ENCODE results near the gene RGS19. TPM values are rescaled to one million over a fixed set of nuclear protein-coding genes. Genes with fewer than 3 reads are reported as not detected.

Gene RGS19
- polyA plus RNA-seq, 1 of the 3 experiments (the other 2 are of a cell fraction): 20.5 TPM

DNA sequence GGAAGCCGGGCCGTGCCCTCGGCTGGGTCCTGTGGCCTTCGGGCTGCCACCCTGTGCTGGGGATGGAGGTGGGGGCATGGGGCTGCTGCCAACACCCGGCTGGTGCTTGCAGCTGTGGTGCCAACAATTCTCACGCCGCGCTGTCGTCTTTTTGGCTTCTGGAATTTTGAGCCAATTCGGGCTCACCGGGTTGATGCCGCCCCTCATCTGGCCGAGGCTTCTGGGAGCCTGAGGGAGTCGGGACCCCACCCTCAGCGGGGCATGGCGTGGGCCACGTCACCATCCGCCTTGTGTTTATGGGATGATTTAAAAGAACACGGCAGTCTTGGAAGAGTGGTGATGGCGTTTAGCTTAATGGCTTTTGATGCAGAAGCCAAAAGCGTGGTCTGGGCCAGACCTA lies 36.7 kb upstream of the RGS19 start:
- H3K4me2 ChIP-seq: no peak overlapping the region
- H3K4me1 ChIP-seq (ENCODE audit: control insufficient read depth in 1 of 2, insufficient read depth in 2 of 2, low read depth in 1 of 2, low read length in 1 of 2): peaks cover 0 to 14% of the 10 kb centered on the region in 2 experiments; a peak in 1 of 4 replicates
- H3K9me3 ChIP-seq: no peaks in the 10 kb centered on the region
- 77% methylated on average over 12 of the region's 21 CpGs for WGBS (ENCODE audit: low lambda C conversion rate)
- CTCF ChIA-PET: interaction anchor here (0.7 to 15.6 kb wide), 8 partner anchors 9 to 78 kb away, joined by 3 to 252 read pairs (median 4); partner anchors contain the start of genes LKAAEAR1, OPRL1 and RGS19
- peaks cover 3% of the 10 kb centered on the region; the same call in 1 of the 2 replicates for H3K27me3 ChIP-seq (ENCODE audit: insufficient read depth)
- no peaks in the 10 kb centered on the region for H3K79me2 ChIP-seq (ENCODE audit: insufficient read depth)
- DNase-seq: no peak
- H4K20me1 ChIP-seq (ENCODE audit: insufficient read depth): no peaks in the 10 kb centered on the region
- H2AFZ ChIP-seq (ENCODE audit: low read depth): no peak overlapping the region
- H3K9me2 ChIP-seq: no peaks in the 10 kb centered on the region
- H3F3A ChIP-seq (replicated peaks; ENCODE audit: insufficient read depth): no peaks in the 10 kb centered on the region
- H3K4me3 ChIP-seq (ENCODE audit: low read depth in 2 of 2, low read length in 1 of 2): no peak overlapping the region
- no peaks in the 10 kb centered on the region for H3K36me3 ChIP-seq (replicated peaks in 1 of 2; ENCODE audit: control insufficient read depth in 1 of 2, insufficient read depth in 2 of 2, low read length in 1 of 2)
- H3K27ac ChIP-seq (ENCODE audit: low read depth in 2 of 2, low read length in 1 of 2): no peak overlapping the region
- no peak overlapping the region for H3K9ac ChIP-seq
- no peak for TF ChIP-seq EP300 (IDR thresholded peaks at IDR 0.05; ENCODE audit: borderline replicate concordance in 1 of 2, low read depth in 1 of 2, low read length in 1 of 2)
- no peak for TF ChIP-seq SMC3 (IDR thresholded peaks at IDR 0.05; ENCODE audit: low read depth, low read length)
- TF ChIP-seq GABPA (IDR thresholded peaks at IDR 0.05; ENCODE audit: low read depth): no peak
- TF ChIP-seq RFX5 (IDR thresholded peaks at IDR 0.05; ENCODE audit: low read length): no peak
- TF ChIP-seq, protein P1, sequence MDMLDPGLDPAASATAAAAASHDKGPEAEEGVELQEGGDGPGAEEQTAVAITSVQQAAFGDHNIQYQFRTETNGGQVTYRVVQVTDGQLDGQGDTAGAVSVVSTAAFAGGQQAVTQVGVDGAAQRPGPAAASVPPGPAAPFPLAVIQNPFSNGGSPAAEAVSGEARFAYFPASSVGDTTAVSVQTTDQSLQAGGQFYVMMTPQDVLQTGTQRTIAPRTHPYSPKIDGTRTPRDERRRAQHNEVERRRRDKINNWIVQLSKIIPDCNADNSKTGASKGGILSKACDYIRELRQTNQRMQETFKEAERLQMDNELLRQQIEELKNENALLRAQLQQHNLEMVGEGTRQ (IDR thresholded peaks at IDR 0.05; ENCODE audit: borderline replicate concordance, low read depth, low read length): no peak
- no peak for TF ChIP-seq JUND (IDR thresholded peaks at IDR 0.05)
- no peak for TF ChIP-seq MEF2A (IDR thresholded peaks at IDR 0.05; ENCODE audit: borderline replicate concordance, low read depth)
- no peak for TF ChIP-seq NRF1 (IDR thresholded peaks at IDR 0.05; ENCODE audit: low read depth, low read length)
- TF ChIP-seq, protein P2, sequence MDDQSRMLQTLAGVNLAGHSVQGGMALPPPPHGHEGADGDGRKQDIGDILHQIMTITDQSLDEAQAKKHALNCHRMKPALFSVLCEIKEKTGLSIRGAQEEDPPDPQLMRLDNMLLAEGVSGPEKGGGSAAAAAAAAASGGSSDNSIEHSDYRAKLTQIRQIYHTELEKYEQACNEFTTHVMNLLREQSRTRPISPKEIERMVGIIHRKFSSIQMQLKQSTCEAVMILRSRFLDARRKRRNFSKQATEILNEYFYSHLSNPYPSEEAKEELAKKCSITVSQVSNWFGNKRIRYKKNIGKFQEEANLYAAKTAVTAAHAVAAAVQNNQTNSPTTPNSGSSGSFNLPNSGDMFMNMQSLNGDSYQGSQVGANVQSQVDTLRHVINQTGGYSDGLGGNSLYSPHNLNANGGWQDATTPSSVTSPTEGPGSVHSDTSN (IDR thresholded peaks at IDR 0.05): no peak
- TF ChIP-seq RCOR1 (IDR thresholded peaks at IDR 0.05; ENCODE audit: low read length): no peak
- TF ChIP-seq, protein P3, sequence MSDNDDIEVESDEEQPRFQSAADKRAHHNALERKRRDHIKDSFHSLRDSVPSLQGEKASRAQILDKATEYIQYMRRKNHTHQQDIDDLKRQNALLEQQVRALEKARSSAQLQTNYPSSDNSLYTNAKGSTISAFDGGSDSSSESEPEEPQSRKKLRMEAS (IDR thresholded peaks at IDR 0.05; ENCODE audit: low read depth): no peak
- no peak for TF ChIP-seq YY1 (IDR thresholded peaks at IDR 0.05; ENCODE audit: low read depth)
- TF ChIP-seq FOSL2 (IDR thresholded peaks at IDR 0.05; ENCODE audit: borderline replicate concordance, low read depth): no peak
- POLR2A ChIA-PET: no interaction called here

DNA sequence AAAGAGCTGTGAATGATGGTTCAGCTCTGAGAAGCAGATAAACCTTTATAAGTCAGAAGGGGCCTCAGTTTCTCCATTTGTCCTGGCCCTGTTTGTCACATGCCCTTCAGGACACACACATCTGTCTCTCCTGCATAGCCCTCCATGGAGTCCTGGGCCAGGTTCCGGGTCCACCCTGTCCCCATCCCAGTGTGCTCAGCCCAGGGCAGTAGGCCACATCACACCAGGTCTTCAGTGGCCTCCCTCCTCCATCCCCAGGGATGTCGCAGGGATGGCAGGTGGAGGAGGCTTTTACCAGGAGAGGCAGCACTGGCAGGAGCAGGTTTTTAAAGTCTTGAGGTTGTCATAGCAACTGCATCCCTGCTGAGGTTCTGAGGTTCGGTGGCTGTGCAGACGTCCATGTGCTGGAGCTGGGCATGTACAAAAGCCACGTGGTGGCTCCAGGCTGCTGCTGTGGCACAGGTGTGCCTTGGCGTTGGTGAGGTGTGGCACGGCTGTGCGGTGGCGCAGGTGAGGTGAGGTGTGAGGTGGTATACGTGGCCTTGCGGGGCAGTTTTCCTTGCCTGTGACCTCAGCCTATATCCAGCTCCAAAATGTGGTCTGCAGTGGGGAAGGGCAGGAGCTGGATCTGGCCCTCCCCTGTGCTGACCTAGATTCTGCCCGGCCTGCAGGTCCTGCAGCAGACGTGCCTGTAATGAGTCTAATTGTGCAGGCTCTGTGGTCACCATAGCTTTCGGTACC lies 36.0 kb upstream of the RGS19 start:
- Histone ChIP-seq H3K27me3 (ENCODE audit: insufficient read depth) (no peaks in the 10 kb centered on the region), H3K4me1 (ENCODE audit: control insufficient read depth in 1 of 2, insufficient read depth in 2 of 2, low read depth in 1 of 2, low read length in 1 of 2) (peaks cover 0 to 17% of the 10 kb centered on the region in 2 experiments; a peak in 1 of 4 replicates), H3K79me2 (ENCODE audit: insufficient read depth) (no peaks in the 10 kb centered on the region), H3K9me2 (no peaks in the 10 kb centered on the region), H2AFZ (ENCODE audit: low read depth) (no peak overlapping the region), H3F3A (replicated peaks; ENCODE audit: insufficient read depth) (no peaks in the 10 kb centered on the region), H3K9ac (no peak overlapping the region), H3K36me3 (replicated peaks in 1 of 2; ENCODE audit: control insufficient read depth in 1 of 2, insufficient read depth in 2 of 2, low read length in 1 of 2) (no peaks in the 10 kb centered on the region), H4K20me1 (ENCODE audit: insufficient read depth) (no peaks in the 10 kb centered on the region), H3K9me3 (no peaks in the 10 kb centered on the region), H3K4me3 (ENCODE audit: low read depth in 2 of 2, low read length in 1 of 2) (no peak overlapping the region), H3K27ac (ENCODE audit: low read depth in 2 of 2, low read length in 1 of 2) (no peak overlapping the region), H3K4me2 (no peak overlapping the region)
- TF ChIP-seq CHD2 (IDR thresholded peaks at IDR 0.05; ENCODE audit: low read length, partially characterized antibody): no peak
- TF ChIP-seq, protein P4, sequence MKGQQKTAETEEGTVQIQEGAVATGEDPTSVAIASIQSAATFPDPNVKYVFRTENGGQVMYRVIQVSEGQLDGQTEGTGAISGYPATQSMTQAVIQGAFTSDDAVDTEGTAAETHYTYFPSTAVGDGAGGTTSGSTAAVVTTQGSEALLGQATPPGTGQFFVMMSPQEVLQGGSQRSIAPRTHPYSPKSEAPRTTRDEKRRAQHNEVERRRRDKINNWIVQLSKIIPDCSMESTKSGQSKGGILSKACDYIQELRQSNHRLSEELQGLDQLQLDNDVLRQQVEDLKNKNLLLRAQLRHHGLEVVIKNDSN (IDR thresholded peaks at IDR 0.05; ENCODE audit: borderline replicate concordance, low read depth): no peak
- TF ChIP-seq, protein P2 (IDR thresholded peaks at IDR 0.05): no peak
- CTCF ChIA-PET: interaction anchor here (0.8 to 15.6 kb wide), 8 partner anchors 9 to 136 kb away, joined by 3 to 252 read pairs (median 4); partner anchors contain the start of genes LKAAEAR1, OPRL1, RGS19 and SAMD10
- POLR2A ChIA-PET: no interaction called here
- 57% methylated on average over 12 of the region's 14 CpGs for WGBS (ENCODE audit: low lambda C conversion rate)
- DNase-seq: peak; percentile 50

Measured in SK-N-SH (cell line).